22Rv1 (cell line): ENCODE measurements around the gene IGF1.

ENCODE experiments used
- CTCF ChIP-seq: fragments of 450-650 bp; IDR thresholded peaks from 2 replicates; pipeline ENCODE4 v1.5.1; 2017; ENCODE audit warnings: mild to moderate bottlenecking
- ZFX ChIP-seq: fragments of 450-650 bp; IDR thresholded peaks from 2 replicates; pipeline ENCODE4 v1.6.1; 2017; ENCODE audit warnings: antibody characterized with exemption, borderline replicate concordance

GRCh38 chr12:102504280-102504679 lies 23.9 kb upstream of the IGF1 start:
- no peak for TF ChIP-seq CTCF
- TF ChIP-seq ZFX, result no peak
